ENCODE data around the gene ASGR2. TPM values are rescaled to one million over a fixed set of nuclear protein-coding genes. Genes with fewer than 3 reads are reported as not detected.

Gene ASGR2
- total RNA-seq, 1 experiment from 2014 or later, result not detected

DNA sequence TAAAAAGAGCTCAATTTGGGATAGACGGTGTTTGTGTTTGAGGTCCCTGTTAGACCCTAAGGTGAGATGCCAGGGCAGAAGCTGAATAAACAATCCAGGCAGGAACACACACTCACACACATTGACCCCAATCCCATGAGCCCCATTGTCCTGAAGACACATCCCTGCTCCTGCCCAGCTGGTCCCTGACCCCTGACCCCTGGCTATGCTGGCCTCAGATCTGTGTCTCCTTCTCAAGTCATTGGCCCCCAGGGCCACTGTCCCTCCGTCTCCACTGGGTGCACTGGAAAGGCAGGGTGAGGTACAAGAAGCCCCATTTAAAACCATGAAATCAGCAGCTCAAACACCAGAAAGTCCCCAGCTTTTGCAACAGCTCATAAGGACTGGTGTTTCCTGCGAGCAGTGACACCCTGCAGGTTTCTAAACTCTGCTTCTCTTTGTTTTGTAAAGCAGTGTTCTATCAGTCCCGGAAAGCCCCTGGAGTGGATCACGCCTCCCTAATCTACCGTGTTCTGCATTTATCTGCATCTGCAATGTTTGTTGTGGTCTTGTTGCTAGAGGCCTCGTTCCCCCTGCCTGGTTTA lies 18.0 kb upstream of the ASGR2 start:
- Histone ChIP-seq H3K9me3 (ENCODE audit: low read length) (no peaks in the 10 kb centered on the region), H3K36me3 (ENCODE audit: low read depth, low read length) (no peaks in the 10 kb centered on the region), H2AFZ (ENCODE audit: low read length) (no peak overlapping the region), H4K20me1 (ENCODE audit: low read length) (no peaks in the 10 kb centered on the region), H3K27ac (ENCODE audit: low read length) (no peak overlapping the region), H3K27me3 (ENCODE audit: low read length) (no peaks in the 10 kb centered on the region), H3K4me3 (ENCODE audit: low read length) (no peak overlapping the region), H3F3A (ENCODE audit: low read length, unreplicated experiment) (no peaks in the 10 kb centered on the region), H3K4me1 (ENCODE audit: insufficient read depth, low read length) (peaks cover 7% of the 10 kb centered on the region; the same call in 1 of the 2 replicates), H3K4me2 (ENCODE audit: low read length) (no peak overlapping the region), H3K9me2 (replicated peaks; ENCODE audit: low read length) (no peaks in the 10 kb centered on the region), H3K9ac (ENCODE audit: low read length) (no peak overlapping the region), H3K79me2 (ENCODE audit: low read length) (no peaks in the 10 kb centered on the region)
- no TSS peak for BruUV-seq (replicated peaks)
- intact Hi-C loops (cut with micrococcal nuclease), result no loop called here
- DNase-seq (no peak), ATAC-seq (no peak)
- POLR2A ChIA-PET (ENCODE audit: unreplicated experiment), result no interaction called here
- TF ChIP-seq, protein P1, sequence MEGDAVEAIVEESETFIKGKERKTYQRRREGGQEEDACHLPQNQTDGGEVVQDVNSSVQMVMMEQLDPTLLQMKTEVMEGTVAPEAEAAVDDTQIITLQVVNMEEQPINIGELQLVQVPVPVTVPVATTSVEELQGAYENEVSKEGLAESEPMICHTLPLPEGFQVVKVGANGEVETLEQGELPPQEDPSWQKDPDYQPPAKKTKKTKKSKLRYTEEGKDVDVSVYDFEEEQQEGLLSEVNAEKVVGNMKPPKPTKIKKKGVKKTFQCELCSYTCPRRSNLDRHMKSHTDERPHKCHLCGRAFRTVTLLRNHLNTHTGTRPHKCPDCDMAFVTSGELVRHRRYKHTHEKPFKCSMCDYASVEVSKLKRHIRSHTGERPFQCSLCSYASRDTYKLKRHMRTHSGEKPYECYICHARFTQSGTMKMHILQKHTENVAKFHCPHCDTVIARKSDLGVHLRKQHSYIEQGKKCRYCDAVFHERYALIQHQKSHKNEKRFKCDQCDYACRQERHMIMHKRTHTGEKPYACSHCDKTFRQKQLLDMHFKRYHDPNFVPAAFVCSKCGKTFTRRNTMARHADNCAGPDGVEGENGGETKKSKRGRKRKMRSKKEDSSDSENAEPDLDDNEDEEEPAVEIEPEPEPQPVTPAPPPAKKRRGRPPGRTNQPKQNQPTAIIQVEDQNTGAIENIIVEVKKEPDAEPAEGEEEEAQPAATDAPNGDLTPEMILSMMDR (conservative IDR thresholded peaks at IDR 0.05; ENCODE audit: low read depth, low read length), result no peak
- TF ChIP-seq EZH2phosphoT487 (IDR thresholded peaks at IDR 0.05; ENCODE audit: borderline replicate concordance, low read length) (no peak), EZH2 (IDR thresholded peaks at IDR 0.05; ENCODE audit: low read length, unreplicated experiment) (no peak)
- CTCF ChIA-PET, result interaction anchor here (0.5 to 1.5 kb wide), 2 partner anchors 38 to 87 kb away, joined by 6 to 12 read pairs; no protein-coding TSS in a partner anchor

DNA sequence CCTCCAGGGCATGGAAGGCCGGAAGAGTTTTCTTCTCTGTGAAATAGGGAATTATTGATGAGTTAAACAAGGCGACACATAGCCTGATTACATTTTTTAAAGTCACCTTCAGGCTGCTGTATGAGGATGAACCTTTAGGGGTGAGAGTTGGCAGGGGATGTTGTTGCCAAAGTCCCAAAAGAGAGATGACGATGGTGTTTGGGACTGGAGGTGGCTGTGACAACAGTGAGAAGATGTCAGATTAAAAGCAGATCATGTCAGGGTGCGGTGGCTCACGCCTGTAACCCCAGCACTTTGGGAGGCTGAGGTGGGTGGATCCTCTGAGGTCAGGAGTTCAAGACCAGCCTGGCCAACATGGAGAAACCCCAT lies 16.8 kb upstream of the ASGR2 start:
- H3K79me2 ChIP-seq (ENCODE audit: low read length), result no peaks in the 10 kb centered on the region
- H3K4me1 ChIP-seq (ENCODE audit: insufficient read depth, low read length), result peaks cover 3% of the 10 kb centered on the region; the same call in 1 of the 2 replicates
- no peaks in the 10 kb centered on the region for H4K20me1 ChIP-seq (ENCODE audit: low read length)
- ChIA-PET POLR2A (ENCODE audit: unreplicated experiment) (no interaction called here), CTCF (no interaction called here)
- no peak overlapping the region for H3K4me3 ChIP-seq (ENCODE audit: low read length)
- H2AFZ ChIP-seq (ENCODE audit: low read length), result no peak overlapping the region
- H3K27ac ChIP-seq (ENCODE audit: low read length), result no peak overlapping the region
- TF ChIP-seq EZH2 (IDR thresholded peaks at IDR 0.05; ENCODE audit: low read length, unreplicated experiment), result no peak
- TF ChIP-seq, protein P1 (conservative IDR thresholded peaks at IDR 0.05; ENCODE audit: low read depth, low read length), result no peak
- no peak for TF ChIP-seq EZH2phosphoT487 (IDR thresholded peaks at IDR 0.05; ENCODE audit: borderline replicate concordance, low read length)
- no peaks in the 10 kb centered on the region for H3K9me3 ChIP-seq (ENCODE audit: low read length)
- no peak overlapping the region for H3K4me2 ChIP-seq (ENCODE audit: low read length)
- no peak for DNase-seq
- no peak overlapping the region for H3K9ac ChIP-seq (ENCODE audit: low read length)
- no peak for ATAC-seq
- no peaks in the 10 kb centered on the region for H3F3A ChIP-seq (ENCODE audit: low read length, unreplicated experiment)
- no peaks in the 10 kb centered on the region for H3K36me3 ChIP-seq (ENCODE audit: low read depth, low read length)
- intact Hi-C loops (cut with micrococcal nuclease), result no loop called here
- no peaks in the 10 kb centered on the region for H3K9me2 ChIP-seq (replicated peaks; ENCODE audit: low read length)
- BruUV-seq (replicated peaks), result no TSS peak
- no peaks in the 10 kb centered on the region for H3K27me3 ChIP-seq (ENCODE audit: low read length)

GRCh38 chr17:7130621-7131422 lies 16.2 kb upstream of the ASGR2 start:
- H3F3A ChIP-seq (ENCODE audit: low read length, unreplicated experiment), result no peaks in the 10 kb centered on the region
- peaks cover 3% of the 10 kb centered on the region; the same call in 1 of the 2 replicates for H3K4me1 ChIP-seq (ENCODE audit: insufficient read depth, low read length)
- ATAC-seq (no peak), DNase-seq (no peak)
- H3K4me3 ChIP-seq (ENCODE audit: low read length), result no peak overlapping the region
- no peaks in the 10 kb centered on the region for H3K79me2 ChIP-seq (ENCODE audit: low read length)
- intact Hi-C loops (cut with micrococcal nuclease), result no loop called here
- no TSS peak for BruUV-seq (replicated peaks)
- TF ChIP-seq, protein P1 (conservative IDR thresholded peaks at IDR 0.05; ENCODE audit: low read depth, low read length), result no peak
- TF ChIP-seq EZH2phosphoT487 (IDR thresholded peaks at IDR 0.05; ENCODE audit: borderline replicate concordance, low read length), result no peak
- no peak for TF ChIP-seq EZH2 (IDR thresholded peaks at IDR 0.05; ENCODE audit: low read length, unreplicated experiment)
- ChIA-PET POLR2A (ENCODE audit: unreplicated experiment) (no interaction called here), CTCF (interaction anchor here (0.5 kb wide), 1 partner anchor 26 kb away, joined by 6 read pairs; no protein-coding TSS in a partner anchor)
- H3K9ac ChIP-seq (ENCODE audit: low read length), result no peak overlapping the region
- H3K27ac ChIP-seq (ENCODE audit: low read length), result no peak overlapping the region
- H3K4me2 ChIP-seq (ENCODE audit: low read length), result no peak overlapping the region
- no peaks in the 10 kb centered on the region for H3K27me3 ChIP-seq (ENCODE audit: low read length)
- H3K9me2 ChIP-seq (replicated peaks; ENCODE audit: low read length), result no peaks in the 10 kb centered on the region
- H4K20me1 ChIP-seq (ENCODE audit: low read length), result no peaks in the 10 kb centered on the region
- no peak overlapping the region for H2AFZ ChIP-seq (ENCODE audit: low read length)
- no peaks in the 10 kb centered on the region for H3K36me3 ChIP-seq (ENCODE audit: low read depth, low read length)
- H3K9me3 ChIP-seq (ENCODE audit: low read length), result no peaks in the 10 kb centered on the region

Data from PC-3 (cell line).